GM19025 (cell line): Measurements from ENCODE around the gene KRTAP10-3.

Experiments
- ATAC-seq: cut with Tn5 transposase; IDR thresholded peaks from one replicate; pipeline ENCODE4 v1.9.1; 2021; ENCODE audit warnings: mild to moderate bottlenecking, low read depth, moderate library complexity; ENCODE audit not compliant: unreplicated experiment

Gene KRTAP10-3

DNA sequence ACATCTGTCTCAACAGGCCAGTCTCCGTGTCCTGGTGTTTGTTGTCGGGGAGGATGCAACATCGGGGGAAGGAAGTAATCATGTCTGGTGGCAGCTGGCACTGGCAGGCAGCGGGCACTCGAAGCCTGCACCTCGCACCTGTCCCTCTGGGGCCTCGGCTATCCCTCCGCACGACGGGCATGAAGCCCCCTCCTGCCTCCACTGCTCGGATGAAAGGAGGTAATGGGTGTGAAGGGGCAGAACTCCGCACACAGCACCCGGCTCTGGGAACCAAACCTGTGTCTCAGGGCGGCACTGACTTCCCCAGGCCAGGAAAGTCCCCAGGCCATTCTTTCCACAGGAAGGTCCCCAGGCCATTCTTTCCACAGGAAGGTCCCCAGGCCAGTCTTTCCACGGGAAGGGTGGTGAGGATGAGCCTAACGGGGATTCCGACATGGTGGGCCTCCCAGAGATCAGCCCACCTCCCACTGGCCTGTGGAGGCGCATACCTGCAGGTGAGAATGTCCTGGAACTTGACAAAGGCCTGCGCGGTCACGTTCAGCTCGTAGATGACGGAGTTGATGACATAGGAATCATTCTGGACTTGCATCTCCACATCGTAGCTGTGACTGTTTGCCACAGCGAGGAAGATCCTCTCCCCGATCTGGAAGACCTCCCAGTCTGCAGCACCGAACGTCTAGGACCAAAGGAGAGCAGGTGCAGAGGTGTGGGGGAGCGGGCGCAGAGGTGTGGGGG, 49.7 kb downstream of the KRTAP10-3 start:
- ATAC-seq, result no peak

DNA sequence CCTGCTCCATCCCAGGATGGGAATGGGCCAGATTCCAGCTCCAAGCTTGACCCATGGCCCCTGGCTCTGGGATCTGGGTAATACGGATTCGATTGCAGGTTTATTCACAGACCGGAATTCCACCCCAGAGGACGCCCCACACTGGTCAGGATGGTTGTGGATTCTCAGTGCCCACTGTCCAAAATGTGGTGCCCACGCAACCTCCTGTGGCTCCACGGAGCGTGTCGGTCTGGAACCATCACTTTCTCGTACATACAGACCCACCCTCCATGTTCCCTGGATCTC, 50.2 kb downstream of the KRTAP10-3 start:
- no peak for ATAC-seq
